ENCODE data around the gene ROBO3.

GRCh38 chr11:124838805-124839127, 26.5 kb upstream of the ROBO3 start:
- TF ChIP-seq CTCF (IDR thresholded peaks at IDR 0.05) (no peak), POLR2A (IDR thresholded peaks at IDR 0.05) (no peak)

All from body of pancreas (tissue), 4 donors.